Measurements from ENCODE around the gene PTPN6.
"Not testable (repeated sequence)": the region's sequence is repeated elsewhere in the genome, so short reads cannot be mapped to it uniquely, and the experiment has no call there.

PTPN6 gene

GRCh38 chr12:6950811-6951540, at the start of gene PTPN6:
Gene PTPN6, plus strand, starts transcription at chr12:6951356. Its CDS starts 157 bp downstream, at chr12:6951513.
- DNase-seq = no peak

GRCh38 chr12:6902448-6902847, 48.7 kb upstream of the PTPN6 start:
- DNase-seq = no peak

GRCh38 chr12:6903722-6904121, 47.4 kb upstream of the PTPN6 start:
- no peak for DNase-seq

- DNase-seq = peak; percentile 91
These were observed 46.6 kb upstream of the PTPN6 start, which contains the start of gene LRRC23 for GRCh38 chr12:6904280-6905276. Gene LRRC23, plus strand, starts transcription at chr12:6904822. Its CDS starts 812 bp downstream, at chr12:6905634.

- no peak for DNase-seq
These were observed 45.6 kb upstream of the PTPN6 start for GRCh38 chr12:6905414-6906040.

GRCh38 chr12:6908141-6908540, 43.0 kb upstream of the PTPN6 start:
- DNase-seq = not testable (repeated sequence)

GRCh38 chr12:6909421-6910145, 41.6 kb upstream of the PTPN6 start:
- no peak for DNase-seq

- no peak for DNase-seq
These were observed 38.8 kb upstream of the PTPN6 start for GRCh38 chr12:6912164-6912935.

- no peak for DNase-seq
These were observed 36.8 kb upstream of the PTPN6 start, which contains the start of gene ENO2 for GRCh38 chr12:6914246-6914946. Gene ENO2, plus strand, starts transcription at chr12:6914580. Its CDS starts 1,253 bp downstream, at chr12:6915833.

GRCh38 chr12:6914947-6915788, 36.0 kb upstream of the PTPN6 start:
- DNase-seq = no peak

- no peak for DNase-seq
These were observed 35.3 kb upstream of the PTPN6 start for GRCh38 chr12:6915789-6916285.

- DNase-seq = no peak
These were observed 34.5 kb upstream of the PTPN6 start for GRCh38 chr12:6916426-6917200.

- DNase-seq = no peak
These were observed 33.5 kb upstream of the PTPN6 start for GRCh38 chr12:6917491-6918231.

GRCh38 chr12:6919588-6919987, 31.6 kb upstream of the PTPN6 start:
- no peak for DNase-seq

- no peak for DNase-seq
These were observed 29.6 kb upstream of the PTPN6 start for GRCh38 chr12:6921539-6921938.

GRCh38 chr12:6921996-6922946, 28.9 kb upstream of the PTPN6 start:
- DNase-seq = no peak

All from NCI-H2029 treated with DMSO at 0.1 percent for 48 hours (cell line).